Measurements from ENCODE around the gene LONRF2.

LONRF2 gene

GRCh38 chr2:100299548-100299947 is 22.8 kb downstream of the LONRF2 start:
- Histone ChIP-seq H3K4me3 (ENCODE audit: low read depth, low read length) (no peak overlapping the region), H3K27me3 (ENCODE audit: control insufficient read depth, insufficient read depth, low read length) (no peaks in the 10 kb centered on the region), H3K9me3 (ENCODE audit: control insufficient read depth, insufficient read depth, low read depth, low read length) (no peaks in the 10 kb centered on the region; the same call in 1 of the 2 replicates), H3K4me1 (ENCODE audit: control insufficient read depth, insufficient read depth, low read length) (no peaks in the 10 kb centered on the region), H3K27ac (ENCODE audit: low read depth, low read length) (no peak overlapping the region), H3K9ac (ENCODE audit: low read length) (no peak overlapping the region), H3K36me3 (ENCODE audit: control insufficient read depth, insufficient read depth, low read length) (no peaks in the 10 kb centered on the region)

- no peak overlapping the region for H3K27ac ChIP-seq (ENCODE audit: low read depth, low read length)
- no peaks in the 10 kb centered on the region for H3K36me3 ChIP-seq (ENCODE audit: control insufficient read depth, insufficient read depth, low read length)
- H3K27me3 ChIP-seq (ENCODE audit: control insufficient read depth, insufficient read depth, low read length) = no peaks in the 10 kb centered on the region
- no peaks in the 10 kb centered on the region for H3K9me3 ChIP-seq (ENCODE audit: control insufficient read depth, insufficient read depth, low read depth, low read length)
- H3K4me1 ChIP-seq (ENCODE audit: control insufficient read depth, insufficient read depth, low read length) = 0 out of 2 replicates have a peak, but pooled peaks cover under 1% of the 10 kb centered on the region
- H3K9ac ChIP-seq (ENCODE audit: low read length) = no peak overlapping the region
- H3K4me3 ChIP-seq (ENCODE audit: low read depth, low read length) = no peak overlapping the region
These were observed 24.8 kb downstream of the LONRF2 start for GRCh38 chr2:100297511-100297910.

- Histone ChIP-seq H3K9me3 (ENCODE audit: control insufficient read depth, insufficient read depth, low read depth, low read length) (no peaks in the 10 kb centered on the region), H3K27ac (ENCODE audit: low read depth, low read length) (no peak overlapping the region), H3K4me3 (ENCODE audit: low read depth, low read length) (no peak overlapping the region), H3K4me1 (ENCODE audit: control insufficient read depth, insufficient read depth, low read length) (peaks cover 18% of the 10 kb centered on the region; the same call in 1 of the 2 replicates), H3K36me3 (ENCODE audit: control insufficient read depth, insufficient read depth, low read length) (no peaks in the 10 kb centered on the region), H3K9ac (ENCODE audit: low read length) (no peak overlapping the region), H3K27me3 (ENCODE audit: control insufficient read depth, insufficient read depth, low read length) (no peaks in the 10 kb centered on the region)
These were observed 28.2 kb downstream of the LONRF2 start for GRCh38 chr2:100294162-100294497.

- H3K36me3 ChIP-seq (ENCODE audit: control insufficient read depth, insufficient read depth, low read length) = no peaks in the 10 kb centered on the region
- no peak overlapping the region for H3K9ac ChIP-seq (ENCODE audit: low read length)
- H3K27ac ChIP-seq (ENCODE audit: low read depth, low read length) = no peak overlapping the region
- H3K9me3 ChIP-seq (ENCODE audit: control insufficient read depth, insufficient read depth, low read depth, low read length) = no peaks in the 10 kb centered on the region
- no peaks in the 10 kb centered on the region for H3K27me3 ChIP-seq (ENCODE audit: control insufficient read depth, insufficient read depth, low read length)
- H3K4me3 ChIP-seq (ENCODE audit: low read depth, low read length) = no peak overlapping the region
- H3K4me1 ChIP-seq (ENCODE audit: control insufficient read depth, insufficient read depth, low read length) = peaks cover 18% of the 10 kb centered on the region; the same call in 1 of the 2 replicates
These were observed 28.8 kb downstream of the LONRF2 start for GRCh38 chr2:100293341-100294161.

- H3K4me3 ChIP-seq (ENCODE audit: low read depth, low read length) = no peak overlapping the region
- peaks cover 18% of the 10 kb centered on the region; the same call in 1 of the 2 replicates for H3K4me1 ChIP-seq (ENCODE audit: control insufficient read depth, insufficient read depth, low read length)
- H3K9me3 ChIP-seq (ENCODE audit: control insufficient read depth, insufficient read depth, low read depth, low read length) = no peaks in the 10 kb centered on the region
- H3K36me3 ChIP-seq (ENCODE audit: control insufficient read depth, insufficient read depth, low read length) = no peaks in the 10 kb centered on the region
- no peaks in the 10 kb centered on the region for H3K27me3 ChIP-seq (ENCODE audit: control insufficient read depth, insufficient read depth, low read length)
- H3K27ac ChIP-seq (ENCODE audit: low read depth, low read length) = no peak overlapping the region; the same call in 1 of the 2 replicates
- peak overlapping the region; percentile 37 for H3K9ac ChIP-seq (ENCODE audit: low read length)
These were observed 30.2 kb downstream of the LONRF2 start for GRCh38 chr2:100292022-100292580.

GRCh38 chr2:100291152-100291970 is 30.9 kb downstream of the LONRF2 start:
- no peak overlapping the region for H3K4me3 ChIP-seq (ENCODE audit: low read depth, low read length)
- no peak overlapping the region; the same call in 1 of the 2 replicates for H3K27ac ChIP-seq (ENCODE audit: low read depth, low read length)
- H3K4me1 ChIP-seq (ENCODE audit: control insufficient read depth, insufficient read depth, low read length) = peaks cover 24% of the 10 kb centered on the region
- peak overlapping the region; percentile 37 for H3K9ac ChIP-seq (ENCODE audit: low read length)
- H3K9me3 ChIP-seq (ENCODE audit: control insufficient read depth, insufficient read depth, low read depth, low read length) = no peaks in the 10 kb centered on the region
- no peaks in the 10 kb centered on the region for H3K27me3 ChIP-seq (ENCODE audit: control insufficient read depth, insufficient read depth, low read length)
- H3K36me3 ChIP-seq (ENCODE audit: control insufficient read depth, insufficient read depth, low read length) = no peaks in the 10 kb centered on the region

- no peaks in the 10 kb centered on the region for H3K9me3 ChIP-seq (ENCODE audit: control insufficient read depth, insufficient read depth, low read depth, low read length)
- H3K4me1 ChIP-seq (ENCODE audit: control insufficient read depth, insufficient read depth, low read length) = peaks cover 30% of the 10 kb centered on the region
- no peak overlapping the region for H3K9ac ChIP-seq (ENCODE audit: low read length)
- no peak overlapping the region for H3K27ac ChIP-seq (ENCODE audit: low read depth, low read length)
- no peak overlapping the region for H3K4me3 ChIP-seq (ENCODE audit: low read depth, low read length)
- no peaks in the 10 kb centered on the region for H3K36me3 ChIP-seq (ENCODE audit: control insufficient read depth, insufficient read depth, low read length)
- H3K27me3 ChIP-seq (ENCODE audit: control insufficient read depth, insufficient read depth, low read length) = no peaks in the 10 kb centered on the region
These were observed 31.6 kb downstream of the LONRF2 start for GRCh38 chr2:100290718-100291151.

- peaks cover 37% of the 10 kb centered on the region for H3K4me1 ChIP-seq (ENCODE audit: control insufficient read depth, insufficient read depth, low read length)
These were observed 33.3 kb downstream of the LONRF2 start for GRCh38 chr2:100289020-100289419.

GRCh38 chr2:100286318-100286717 is 36.0 kb downstream of the LONRF2 start:
- no peaks in the 10 kb centered on the region for H3K36me3 ChIP-seq (ENCODE audit: control insufficient read depth, insufficient read depth, low read length)
- H3K9ac ChIP-seq (ENCODE audit: low read length) = no peak overlapping the region
- H3K27ac ChIP-seq (ENCODE audit: low read depth, low read length) = no peak overlapping the region
- H3K4me1 ChIP-seq (ENCODE audit: control insufficient read depth, insufficient read depth, low read length) = peaks cover 35% of the 10 kb centered on the region
- H3K27me3 ChIP-seq (ENCODE audit: control insufficient read depth, insufficient read depth, low read length) = no peaks in the 10 kb centered on the region
- no peak overlapping the region for H3K4me3 ChIP-seq (ENCODE audit: low read depth, low read length)
- H3K9me3 ChIP-seq (ENCODE audit: control insufficient read depth, insufficient read depth, low read depth, low read length) = no peaks in the 10 kb centered on the region

More at GRCh38 chr2:100289020-100289419, 33.3 kb downstream of the LONRF2 start:
- Histone ChIP-seq H3K4me3 (ENCODE audit: low read depth, low read length) (no peak overlapping the region), H3K27ac (ENCODE audit: low read depth, low read length) (no peak overlapping the region), H3K36me3 (ENCODE audit: control insufficient read depth, insufficient read depth, low read length) (no peaks in the 10 kb centered on the region), H3K9ac (ENCODE audit: low read length) (no peak overlapping the region), H3K27me3 (ENCODE audit: control insufficient read depth, insufficient read depth, low read length) (no peaks in the 10 kb centered on the region), H3K9me3 (ENCODE audit: control insufficient read depth, insufficient read depth, low read depth, low read length) (no peaks in the 10 kb centered on the region)

- Histone ChIP-seq H3K4me1 (ENCODE audit: control insufficient read depth, insufficient read depth, low read length) (peaks cover 34% of the 10 kb centered on the region), H3K27ac (ENCODE audit: low read depth, low read length) (no peak overlapping the region), H3K27me3 (ENCODE audit: control insufficient read depth, insufficient read depth, low read length) (no peaks in the 10 kb centered on the region), H3K9me3 (ENCODE audit: control insufficient read depth, insufficient read depth, low read depth, low read length) (no peaks in the 10 kb centered on the region), H3K4me3 (ENCODE audit: low read depth, low read length) (no peak overlapping the region), H3K36me3 (ENCODE audit: control insufficient read depth, insufficient read depth, low read length) (no peaks in the 10 kb centered on the region), H3K9ac (ENCODE audit: low read length) (no peak overlapping the region)
These were observed 36.6 kb downstream of the LONRF2 start for GRCh38 chr2:100285691-100286090.

- no peaks in the 10 kb centered on the region for H3K9me3 ChIP-seq (ENCODE audit: control insufficient read depth, insufficient read depth, low read depth, low read length)
- no peak overlapping the region for H3K27ac ChIP-seq (ENCODE audit: low read depth, low read length)
- H3K36me3 ChIP-seq (ENCODE audit: control insufficient read depth, insufficient read depth, low read length) = no peaks in the 10 kb centered on the region
- H3K4me3 ChIP-seq (ENCODE audit: low read depth, low read length) = no peak overlapping the region
- peaks cover 34% of the 10 kb centered on the region for H3K4me1 ChIP-seq (ENCODE audit: control insufficient read depth, insufficient read depth, low read length)
- H3K27me3 ChIP-seq (ENCODE audit: control insufficient read depth, insufficient read depth, low read length) = no peaks in the 10 kb centered on the region
- no peak overlapping the region for H3K9ac ChIP-seq (ENCODE audit: low read length)
These were observed 37.3 kb downstream of the LONRF2 start for GRCh38 chr2:100285011-100285410.
